DND-41 (cell line): ENCODE results near the gene CENPB.

Experiments
- EZH2 ChIP-seq: IDR thresholded peaks from 3 replicates; pipeline ENCODE4 v1.6.1; 2012; ENCODE audit warnings: borderline replicate concordance, low read depth, mild to moderate bottlenecking, moderate library complexity, low read length, inconsistent platforms; ENCODE audit not compliant: severe bottlenecking
- TF ChIP-seq, protein P1 (sequence below): IDR thresholded peaks from 2 replicates; pipeline ENCODE4 v1.5.1; 2012; ENCODE audit warnings: borderline replicate concordance, low read length, moderate library complexity, mild to moderate bottlenecking; ENCODE audit not compliant: poor library complexity, severe bottlenecking; ENCODE audit errors: extremely low read depth

DNA sequence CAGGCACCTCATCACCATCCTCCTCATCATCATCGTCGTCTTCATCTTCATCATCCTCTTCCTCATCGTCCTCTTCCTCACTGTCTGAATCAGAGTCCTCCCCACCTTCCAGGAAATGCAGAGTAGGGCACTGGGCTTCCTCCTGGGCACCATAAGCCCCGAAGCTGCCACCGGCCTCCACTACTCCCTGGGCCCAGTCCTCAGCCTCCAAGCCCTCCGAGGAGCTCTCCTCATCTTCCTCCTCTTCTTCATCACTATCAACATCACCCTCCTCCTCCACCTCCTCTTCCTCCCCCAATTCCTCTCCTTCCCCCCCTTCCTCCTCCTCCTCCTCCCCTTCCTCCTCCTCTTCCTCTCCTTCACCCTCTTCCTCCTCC lies 1.7 kb downstream of the CENPB start:
- TF ChIP-seq, protein P1, sequence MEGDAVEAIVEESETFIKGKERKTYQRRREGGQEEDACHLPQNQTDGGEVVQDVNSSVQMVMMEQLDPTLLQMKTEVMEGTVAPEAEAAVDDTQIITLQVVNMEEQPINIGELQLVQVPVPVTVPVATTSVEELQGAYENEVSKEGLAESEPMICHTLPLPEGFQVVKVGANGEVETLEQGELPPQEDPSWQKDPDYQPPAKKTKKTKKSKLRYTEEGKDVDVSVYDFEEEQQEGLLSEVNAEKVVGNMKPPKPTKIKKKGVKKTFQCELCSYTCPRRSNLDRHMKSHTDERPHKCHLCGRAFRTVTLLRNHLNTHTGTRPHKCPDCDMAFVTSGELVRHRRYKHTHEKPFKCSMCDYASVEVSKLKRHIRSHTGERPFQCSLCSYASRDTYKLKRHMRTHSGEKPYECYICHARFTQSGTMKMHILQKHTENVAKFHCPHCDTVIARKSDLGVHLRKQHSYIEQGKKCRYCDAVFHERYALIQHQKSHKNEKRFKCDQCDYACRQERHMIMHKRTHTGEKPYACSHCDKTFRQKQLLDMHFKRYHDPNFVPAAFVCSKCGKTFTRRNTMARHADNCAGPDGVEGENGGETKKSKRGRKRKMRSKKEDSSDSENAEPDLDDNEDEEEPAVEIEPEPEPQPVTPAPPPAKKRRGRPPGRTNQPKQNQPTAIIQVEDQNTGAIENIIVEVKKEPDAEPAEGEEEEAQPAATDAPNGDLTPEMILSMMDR, result no peak
- TF ChIP-seq EZH2, result no peak
